ENCODE data around the gene NRCAM.

The NRCAM gene

DNA sequence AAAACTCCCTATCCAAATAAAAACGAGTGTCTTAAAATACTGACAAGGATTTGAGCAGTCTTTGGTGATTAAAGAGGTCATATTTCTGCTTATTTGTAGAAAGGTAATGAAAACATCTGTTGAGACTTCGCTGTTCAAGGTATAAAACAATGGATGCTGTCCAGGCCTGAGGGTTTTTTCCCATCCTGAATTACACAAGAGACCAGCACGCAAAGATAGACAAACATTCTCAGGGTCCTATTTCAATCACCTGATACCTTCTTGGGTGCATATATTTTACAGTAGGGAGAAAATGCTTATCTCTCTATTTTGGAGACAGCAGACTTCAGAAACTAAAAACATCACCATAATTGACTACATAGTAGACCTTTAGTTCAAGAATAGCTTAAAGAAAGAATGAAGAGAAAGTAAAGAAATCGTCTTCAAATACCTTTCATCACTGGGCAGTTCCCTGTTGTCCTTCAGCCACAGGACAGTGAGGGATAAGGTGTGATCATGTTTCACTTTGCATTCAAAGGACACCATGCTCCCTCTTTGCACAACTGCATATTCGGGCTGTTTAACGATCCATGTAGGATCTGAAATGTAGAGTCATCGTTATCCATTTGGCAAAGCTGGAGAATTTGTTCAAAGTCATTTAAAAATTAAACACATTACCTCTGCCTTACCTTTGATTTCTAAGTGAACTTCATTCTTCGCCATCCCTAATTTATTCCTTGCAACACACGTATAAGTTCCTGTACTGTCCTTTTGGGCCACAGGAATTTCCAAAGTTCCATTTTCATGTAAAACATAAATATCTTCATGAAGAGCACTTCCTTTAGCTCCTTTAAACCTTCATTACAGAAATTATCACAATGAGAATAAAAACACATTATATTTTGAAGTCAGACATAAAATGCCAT, 262.4 kb downstream of the NRCAM start:
- peak; percentile 71 for DNase-seq

GRCh38 chr7:108190891-108191290, 265.3 kb downstream of the NRCAM start:
- no peak for DNase-seq

- DNase-seq, result no peak
Measured at GRCh38 chr7:108189733-108190388, 266.4 kb downstream of the NRCAM start.

GRCh38 chr7:108188724-108189123, 267.5 kb downstream of the NRCAM start:
- DNase-seq, result no peak

GRCh38 chr7:108181073-108181985, 274.9 kb downstream of the NRCAM start:
- peak; percentile 66 for DNase-seq

GRCh38 chr7:108178398-108178797, 277.8 kb downstream of the NRCAM start:
- DNase-seq, result peak; percentile 98

DNA sequence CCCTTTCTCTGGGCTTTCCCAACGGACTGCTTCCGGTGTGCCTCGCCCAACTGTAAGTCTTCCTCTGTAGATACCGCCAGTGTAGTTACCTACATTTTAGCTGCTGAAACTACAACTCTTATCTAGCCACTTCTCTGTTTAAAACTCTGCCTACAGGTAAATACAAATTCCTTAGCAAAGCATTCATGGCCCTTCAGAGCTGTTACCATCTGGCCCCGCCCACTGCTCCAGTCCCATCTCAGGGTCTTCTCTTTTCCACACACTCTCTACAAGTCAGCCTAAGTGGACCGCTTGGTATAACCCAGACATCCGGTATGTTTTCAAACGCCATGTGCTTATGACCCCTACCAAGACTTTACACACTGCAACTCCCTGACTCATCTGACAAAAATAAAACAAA, 285.1 kb downstream of the NRCAM start:
- no peak for DNase-seq

- DNase-seq, result no peak
Measured at GRCh38 chr7:108170251-108170650, 286.0 kb downstream of the NRCAM start.

DNA sequence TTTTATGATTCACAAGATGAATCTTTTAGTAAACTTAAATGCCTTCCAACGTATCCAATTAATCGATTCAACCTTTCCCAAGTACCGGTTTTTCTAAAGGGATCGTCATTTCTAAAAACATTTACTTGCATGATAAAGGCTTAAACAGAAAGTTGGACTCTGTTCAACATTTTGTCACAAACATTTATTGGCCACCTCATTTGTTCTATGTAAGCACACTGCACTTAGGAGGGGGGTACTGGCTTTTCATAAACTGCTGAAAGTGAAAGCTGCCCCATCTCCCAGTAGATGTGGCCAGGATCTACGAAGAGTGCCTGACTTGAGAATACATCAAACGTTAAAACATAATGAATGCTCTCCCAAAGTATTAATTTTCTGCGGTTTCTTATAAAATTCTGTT, 288.8 kb downstream of the NRCAM start:
- DNase-seq, result peak; percentile 19

- DNase-seq, result no peak
Measured at GRCh38 chr7:108166687-108167086, 289.5 kb downstream of the NRCAM start.

- DNase-seq, result no peak
Measured at GRCh38 chr7:108165723-108166122, 290.5 kb downstream of the NRCAM start.

- no peak for DNase-seq
Measured at GRCh38 chr7:108164946-108165345, 291.3 kb downstream of the NRCAM start.

- no peak for DNase-seq
Measured at GRCh38 chr7:108164342-108164741, 291.9 kb downstream of the NRCAM start.

DNA sequence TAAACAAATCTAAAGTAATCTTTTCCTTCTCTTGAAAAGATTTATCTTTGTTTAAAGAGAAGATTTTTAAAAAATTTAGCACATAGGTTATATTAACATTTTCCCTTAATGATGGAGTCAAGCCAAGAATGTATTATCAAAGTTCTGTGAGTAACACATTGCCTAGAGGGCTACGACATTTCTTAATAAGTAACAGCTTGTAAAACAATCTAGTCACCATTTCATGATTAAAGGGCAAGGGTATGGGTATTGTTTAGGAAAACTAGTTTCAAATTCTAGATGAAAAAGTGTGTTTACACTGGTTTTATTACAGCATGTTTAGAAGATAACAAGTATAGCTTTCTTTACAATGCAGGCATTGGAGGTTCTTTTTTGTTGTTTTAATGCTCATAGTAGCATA, 297.5 kb downstream of the NRCAM start:
- no peak for DNase-seq

GRCh38 chr7:108157606-108158335, 298.5 kb downstream of the NRCAM start:
- no peak for DNase-seq

GRCh38 chr7:108156897-108157605, 299.2 kb downstream of the NRCAM start:
- no peak for DNase-seq

DNA sequence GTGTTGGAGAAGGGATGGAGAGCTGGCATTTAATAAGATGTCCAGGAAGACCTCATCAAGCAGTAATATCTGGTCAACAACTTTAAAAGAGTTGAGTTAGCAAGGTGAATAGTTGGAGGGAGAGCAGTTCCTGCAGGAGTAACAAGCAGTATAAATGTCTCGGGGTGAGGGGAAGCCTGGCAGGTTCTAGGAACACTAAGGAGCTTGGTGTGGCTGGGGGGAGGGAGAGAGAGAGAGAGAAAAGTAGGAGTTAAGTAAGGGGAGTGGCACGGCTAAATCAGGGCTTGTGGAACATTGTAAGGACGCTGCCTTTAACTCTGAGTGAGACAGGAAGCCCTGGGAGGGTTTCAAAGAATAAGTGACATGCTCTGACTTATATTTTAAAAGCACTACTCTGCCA, 304.0 kb downstream of the NRCAM start:
- no peak for DNase-seq

- no peak for DNase-seq
Measured at GRCh38 chr7:108149908-108150307, 306.3 kb downstream of the NRCAM start.

DNA sequence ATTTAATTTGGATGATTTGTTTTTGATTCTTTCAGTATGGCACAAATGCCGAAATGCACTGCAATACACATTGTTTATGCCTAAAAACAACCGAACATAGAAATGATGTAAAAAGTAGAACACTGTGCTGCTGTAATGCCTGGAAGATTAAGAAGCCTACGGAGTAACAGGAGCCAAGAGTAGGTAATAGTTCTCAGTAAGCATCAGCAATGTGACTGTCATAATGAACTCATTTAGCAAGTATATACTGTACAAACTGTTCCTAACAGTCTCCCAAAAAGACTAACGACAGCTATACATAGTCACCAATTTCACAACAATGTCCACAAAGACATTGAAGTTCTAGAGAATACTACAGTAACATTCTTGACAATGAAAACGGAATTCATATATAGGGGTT, 307.1 kb downstream of the NRCAM start:
- no peak for DNase-seq

DNA sequence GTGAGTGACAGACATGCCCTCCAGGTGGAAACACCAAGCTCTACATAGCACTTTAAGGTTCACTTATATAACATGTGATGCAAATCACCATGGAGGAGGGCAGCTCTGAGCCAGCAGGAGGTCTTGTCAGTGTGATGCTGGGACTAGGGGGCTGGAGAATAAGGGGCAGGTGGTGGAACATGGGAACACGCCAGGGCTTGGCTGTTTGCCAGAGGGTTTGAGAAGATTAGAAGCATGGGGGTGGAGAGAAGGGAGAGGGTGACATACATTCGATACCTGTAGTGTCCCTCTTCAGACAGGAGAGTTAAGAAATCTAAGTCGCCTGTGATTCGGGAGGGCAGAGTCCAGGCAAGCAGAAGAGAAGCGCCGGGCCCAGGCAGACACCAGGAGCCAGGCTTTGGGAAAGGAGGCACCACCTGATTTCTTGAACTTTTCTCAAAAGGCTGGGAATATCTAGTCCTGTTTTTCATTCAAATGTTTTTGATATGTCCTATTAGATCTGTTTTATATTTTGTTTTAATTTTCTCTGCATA, 309.1 kb downstream of the NRCAM start:
- peak; percentile 96 for DNase-seq

GRCh38 chr7:108146070-108146842, 310.0 kb downstream of the NRCAM start:
- peak; percentile 55 for DNase-seq
